Suppressor macrophage (primary cell): Measurements from ENCODE around the gene UNKL.
A peak's percentile ranks its signal among the peaks of the same experiment; 100 is the strongest.

ENCODE experiments used
- DNase-seq, 4 experiments: peaks; one replicate each; pipeline ENCODE4 v3.0.0-alpha.2; 2020 to 2022

UNKL gene

DNA sequence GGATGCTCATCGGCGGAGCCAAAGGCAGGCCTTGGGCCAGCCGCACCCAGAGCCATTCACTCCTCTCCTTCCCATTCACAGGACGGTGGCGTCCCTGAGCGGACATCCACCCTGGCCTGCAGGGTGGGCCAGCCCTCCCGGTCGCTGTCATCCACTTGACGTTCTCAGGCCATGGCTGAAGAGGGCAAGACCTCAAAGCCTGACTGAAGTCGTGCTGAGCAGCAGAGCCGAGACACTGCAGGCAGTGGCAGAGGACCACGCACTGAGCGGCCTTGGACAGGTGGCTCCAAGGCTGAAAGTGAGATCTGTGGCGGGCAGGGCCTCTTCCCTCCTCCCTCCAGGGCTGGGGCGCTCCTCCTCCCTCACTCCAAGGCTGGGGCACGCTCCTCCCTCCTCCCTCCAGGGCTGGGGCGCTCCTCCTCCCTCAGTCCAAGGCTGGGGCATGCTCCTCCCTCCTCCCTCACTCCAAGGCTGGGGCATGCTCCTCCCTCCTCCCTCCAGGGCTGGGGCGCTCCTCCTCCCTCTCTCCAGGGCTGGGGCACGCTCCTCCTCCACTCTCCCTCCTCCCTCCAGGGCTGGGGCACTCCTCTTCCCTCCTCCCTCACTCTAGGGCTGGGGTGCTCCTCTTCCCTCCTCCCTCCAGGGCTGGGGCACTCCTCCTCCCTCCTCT lies 38.6 kb downstream of the UNKL start:
- DNase-seq = no peak

DNA sequence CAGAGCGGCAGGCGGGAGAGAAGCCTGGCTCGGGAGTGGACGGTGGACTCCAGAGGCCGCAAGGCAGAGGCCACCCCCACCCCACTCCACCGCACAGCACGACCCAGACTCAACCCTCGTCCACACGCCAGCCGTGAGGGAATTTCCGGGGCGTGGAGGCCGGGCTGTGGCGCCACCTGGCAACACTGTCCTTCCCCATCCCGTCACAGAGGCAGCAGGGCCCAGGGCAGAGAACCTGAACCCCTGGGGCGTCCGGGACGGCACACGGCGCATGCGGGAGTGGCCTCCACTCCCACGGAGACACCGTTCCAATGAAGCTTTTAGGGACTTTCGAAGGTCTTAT lies 39.2 kb downstream of the UNKL start:
- no peak for DNase-seq

DNA sequence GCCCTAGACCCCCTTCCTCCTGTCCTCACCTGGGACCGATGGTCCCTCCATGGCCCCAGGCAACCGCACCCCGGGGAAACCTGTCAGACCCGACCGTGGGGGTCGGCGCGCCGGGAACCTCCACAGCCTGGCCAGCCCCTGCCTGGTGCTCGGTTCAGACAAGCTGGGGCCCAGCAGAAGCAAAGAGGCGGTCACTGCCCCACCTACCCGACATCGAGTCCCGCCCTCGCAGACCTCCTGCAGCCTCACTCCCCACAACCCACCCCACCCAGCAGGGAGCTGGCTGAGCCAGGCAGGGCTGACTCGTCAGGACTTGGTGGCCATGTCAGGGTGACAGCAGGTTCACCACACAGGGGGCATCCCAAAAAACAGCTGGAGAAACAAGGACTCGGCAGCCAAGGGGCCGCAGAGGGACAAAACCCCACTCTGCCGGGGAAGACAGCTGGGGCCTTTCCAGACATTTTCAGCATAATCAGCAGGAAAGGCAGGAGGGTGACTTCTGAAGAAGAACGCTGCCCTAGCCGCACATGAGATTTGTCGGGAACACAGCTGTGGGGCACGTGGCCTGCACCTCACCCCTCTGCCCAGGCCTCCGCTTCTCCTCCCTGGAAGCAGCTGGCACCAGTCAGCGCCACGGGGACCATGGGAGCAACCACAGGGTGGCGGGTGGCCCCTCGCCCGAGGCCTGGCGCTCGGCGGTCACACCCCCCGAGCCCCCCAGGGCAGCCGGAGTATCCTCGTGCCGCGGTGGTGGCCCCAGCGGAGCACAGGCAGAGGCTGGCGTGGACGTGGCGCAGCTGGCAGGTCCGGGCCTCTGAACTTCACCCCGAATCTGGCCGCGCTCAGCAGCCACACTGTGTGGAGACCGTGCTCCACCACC lies 39.8 kb downstream of the UNKL start:
- no peak for DNase-seq

DNA sequence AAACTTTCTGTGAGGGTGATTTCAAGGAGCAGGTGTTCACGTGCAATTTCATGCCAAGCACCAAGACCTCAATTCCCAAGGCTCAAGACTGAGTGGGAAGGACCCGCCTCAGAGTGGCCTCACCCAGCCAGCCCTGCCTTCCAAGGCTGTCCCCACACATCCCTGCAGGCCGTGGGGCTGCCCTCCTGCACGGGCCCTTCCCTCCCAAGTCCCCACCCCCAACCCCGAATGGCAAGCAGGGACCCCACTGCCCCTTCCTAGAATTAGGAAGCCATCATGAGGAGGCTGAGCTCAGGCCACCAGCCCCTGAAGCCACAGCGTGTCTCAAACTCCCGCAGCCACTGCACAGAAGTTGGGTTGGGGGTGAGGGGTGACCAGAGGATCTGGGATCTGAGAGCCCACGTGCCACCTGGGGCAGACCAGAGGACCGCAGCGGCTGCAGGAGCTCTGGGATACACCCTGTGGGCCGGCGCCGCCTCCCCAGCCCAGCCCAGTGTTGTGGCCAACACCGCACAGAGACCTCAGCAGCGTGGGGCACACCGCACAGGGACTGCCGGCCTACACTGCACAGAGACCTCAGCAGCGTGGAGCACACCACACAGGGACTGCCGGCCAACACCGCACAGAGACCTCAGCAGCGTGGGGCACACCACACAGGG lies 42.1 kb downstream of the UNKL start:
- no peak for DNase-seq

GRCh38 chr16:1371054-1371978 lies 43.2 kb downstream of the UNKL start:
- no peak for DNase-seq

DNA sequence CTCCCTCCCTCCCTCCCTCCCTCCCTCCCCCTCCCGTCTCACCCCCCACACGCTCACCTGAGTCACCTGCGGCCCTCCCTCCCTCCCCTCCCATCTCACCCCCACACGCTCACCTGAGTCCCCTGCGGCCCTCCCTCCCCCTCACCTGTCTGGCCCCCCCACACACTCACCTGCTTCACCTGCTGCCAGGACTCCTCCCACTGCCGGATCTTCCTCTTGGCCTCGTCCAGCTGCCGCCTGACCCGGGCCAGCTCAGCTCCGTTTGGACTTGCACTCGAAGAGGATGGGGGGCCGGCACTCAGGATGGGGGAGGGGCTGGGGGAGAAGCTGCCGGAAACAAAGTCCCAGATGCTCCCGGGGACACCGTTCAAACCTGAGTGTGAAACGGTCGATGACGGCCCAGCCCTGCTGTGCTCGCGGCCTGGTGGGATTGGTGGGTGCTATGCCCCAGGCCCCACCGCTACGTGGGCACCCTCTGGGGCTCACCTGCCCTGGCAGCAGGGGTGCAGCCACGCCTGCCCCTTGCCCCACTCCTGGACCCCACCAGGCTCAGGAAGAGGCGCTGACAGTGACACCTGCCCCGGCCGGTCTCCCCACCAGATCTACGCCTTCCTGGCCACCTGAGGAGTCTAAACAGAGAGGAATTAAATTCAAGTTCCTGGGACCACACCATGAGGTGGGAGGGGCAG lies 46.9 kb downstream of the UNKL start:
- DNase-seq = no peak

GRCh38 chr16:1366712-1367299 lies 47.7 kb downstream of the UNKL start:
- no peak for DNase-seq

DNA sequence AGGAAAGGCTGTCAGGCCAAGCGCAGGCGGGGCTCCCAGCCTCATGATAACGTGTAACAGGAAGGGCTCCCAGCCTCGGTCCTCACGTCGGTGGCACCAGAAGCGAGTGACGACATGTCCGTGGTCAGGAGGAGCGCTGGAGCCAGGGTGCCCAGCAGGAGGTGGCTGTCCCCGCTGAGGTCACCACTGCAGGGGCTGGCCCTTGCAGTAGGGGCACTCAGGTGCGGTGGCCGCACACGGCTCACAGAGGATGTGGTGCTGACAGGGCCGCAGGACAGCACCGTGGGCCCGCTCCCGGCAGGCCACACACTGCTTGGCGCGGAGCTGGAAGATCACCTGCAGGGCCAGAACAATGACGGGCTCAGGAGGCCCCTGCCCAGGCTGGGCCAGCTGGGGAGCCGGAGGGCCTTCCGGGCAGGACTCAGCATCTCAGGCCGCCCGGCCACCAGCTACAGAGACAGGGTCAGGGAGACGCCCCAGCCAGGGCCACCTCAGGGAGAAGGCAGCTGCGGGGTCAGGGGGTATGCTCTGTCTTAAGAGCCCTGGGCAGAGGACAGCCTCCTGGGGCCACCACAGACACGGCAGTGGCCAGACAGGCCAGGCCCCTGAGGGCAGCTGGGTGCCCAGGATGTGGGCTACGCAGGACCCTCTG lies 48.3 kb downstream of the UNKL start:
- no peak for DNase-seq

DNA sequence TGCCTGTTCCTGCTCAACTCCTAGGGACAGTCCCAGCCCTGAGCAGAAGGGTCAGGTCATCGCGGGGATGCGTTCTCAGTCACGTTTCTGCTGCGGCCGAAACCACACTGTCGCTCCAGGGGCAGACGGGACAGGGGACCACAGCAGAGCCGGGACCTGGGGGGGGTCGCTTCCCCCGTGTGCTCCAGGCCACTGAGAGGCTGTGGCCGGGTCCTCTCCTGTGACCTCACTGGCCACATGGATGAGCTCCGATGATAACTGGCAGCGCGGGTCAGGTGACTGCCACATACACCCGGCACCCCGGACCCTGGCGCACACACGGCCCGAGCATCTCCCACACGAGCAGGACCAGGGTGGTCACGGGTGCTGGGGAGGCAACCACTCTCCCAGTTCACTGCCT lies 50.0 kb downstream of the UNKL start:
- DNase-seq = no peak

GRCh38 chr16:1363501-1364041 lies 50.9 kb downstream of the UNKL start:
- peak; percentile 61 to 83 (median 68) for DNase-seq

GRCh38 chr16:1362807-1363206 lies 51.7 kb downstream of the UNKL start:
- DNase-seq = no peak

- DNase-seq = no peak
Measured at GRCh38 chr16:1361685-1362360, 52.7 kb downstream of the UNKL start.

GRCh38 chr16:1357906-1358566 lies 56.5 kb downstream of the UNKL start:
- DNase-seq = peak; percentile 54 to 76 (median 55)

GRCh38 chr16:1356061-1356900 lies 58.2 kb downstream of the UNKL start:
- no peak for DNase-seq

- no peak for DNase-seq
Measured at GRCh38 chr16:1355591-1355990, 58.9 kb downstream of the UNKL start.

- DNase-seq = no peak
Measured at GRCh38 chr16:1354815-1355540, 59.5 kb downstream of the UNKL start.

- peak; percentile 94 to 98 (median 96) for DNase-seq
Measured at GRCh38 chr16:1351582-1352362, 62.7 kb downstream of the UNKL start, which contains the start of the genes GNPTG and TSR3. Gene GNPTG (plus strand): TSS chr16:1351931. CDS start chr16:1351966, 35 bp downstream. Gene TSR3 (minus strand): TSS chr16:1351878. CDS start chr16:1351804, 74 bp downstream.
